HCT116 (cell line): ENCODE measurements around the gene ZNF516.

Experiments used
- CEBPB ChIP-seq: IDR thresholded peaks from 2 replicates; pipeline ENCODE4 v1.6.1; 2012; ENCODE audit warnings: low read depth
- CTCF ChIP-seq, 3 experiments: fragments of 200-600 bp in 1 of 3; sonication (generic) in 1 of 3; IDR thresholded peaks in 2 of 3; conservative IDR thresholded peaks in 1 of 3; 2 replicates each; pipeline ENCODE4 v1.5.1; 2012 to 2017; ENCODE audit warnings: low read depth in 2 of 3, low read length in 2 of 3, antibody characterized with exemption in 1 of 3, borderline replicate concordance in 1 of 3, control low read depth in 1 of 3, mild to moderate bottlenecking in 1 of 3, mixed read lengths in 1 of 3, mixed run types in 1 of 3, moderate library complexity in 1 of 3; ENCODE audit not compliant: insufficient read depth in 1 of 3
- EZH2 ChIP-seq: fragments of 200-600 bp; sonication (generic); IDR thresholded peaks from 2 replicates; pipeline ENCODE4 v1.6.1; 2017; ENCODE audit warnings: antibody characterized with exemption, mixed run types
- JUND ChIP-seq: IDR thresholded peaks from 2 replicates; pipeline ENCODE4 v1.6.1; 2012
- MAX ChIP-seq: IDR thresholded peaks from 2 replicates; pipeline ENCODE4 v1.6.1; 2012
- RAD21 ChIP-seq: IDR thresholded peaks from 2 replicates; pipeline ENCODE4 v1.6.1; 2012; ENCODE audit warnings: low read depth, mild to moderate bottlenecking
- SRF ChIP-seq: IDR thresholded peaks from 2 replicates; pipeline ENCODE4 v1.6.1; 2012; ENCODE audit warnings: low read depth
- YY1 ChIP-seq: IDR thresholded peaks from 2 replicates; pipeline ENCODE4 v1.6.1; 2011; ENCODE audit warnings: low read length, low read depth, moderate library complexity, mild to moderate bottlenecking; ENCODE audit not compliant: insufficient replicate concordance; ENCODE audit errors: extremely low read depth
- ZBTB33 ChIP-seq: IDR thresholded peaks from 2 replicates; pipeline ENCODE4 v1.6.1; 2011; ENCODE audit warnings: mild to moderate bottlenecking, low read length, moderate library complexity; ENCODE audit not compliant: insufficient replicate concordance; ENCODE audit errors: extremely low read depth

DNA sequence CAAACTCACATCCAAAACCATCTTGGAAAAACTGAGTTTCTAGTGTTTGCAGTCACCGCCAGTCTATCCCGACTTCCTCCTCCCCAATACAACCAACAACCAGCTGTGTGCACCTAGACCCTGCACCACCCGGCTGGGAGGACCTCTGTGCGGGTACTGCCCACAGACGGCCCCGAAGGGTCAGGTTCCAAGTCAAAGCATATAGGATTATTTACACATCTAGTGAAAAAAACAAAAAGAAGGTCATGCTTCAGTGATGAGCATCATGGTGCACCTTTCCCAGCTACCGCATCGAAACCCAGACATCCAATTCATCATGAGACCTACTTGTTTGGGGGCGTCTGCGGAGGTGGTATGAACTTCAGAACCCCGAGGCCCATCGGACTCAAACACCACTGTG is 124.8 kb downstream of the ZNF516 start:
- TF ChIP-seq CEBPB, result no peak
- no peak for TF ChIP-seq RAD21
- TF ChIP-seq EZH2, result no peak
- no peak for TF ChIP-seq YY1
- TF ChIP-seq CTCF (IDR thresholded peaks at IDR 0.05 in 2 of 3, conservative IDR thresholded peaks at IDR 0.05 in 1 of 3; ENCODE audit: borderline replicate concordance in 1 of 3, insufficient read depth in 1 of 3, low read depth in 2 of 3, low read length in 2 of 3), result no peak
- no peak for TF ChIP-seq MAX
- no peak for TF ChIP-seq ZBTB33
- TF ChIP-seq SRF, result no peak
- TF ChIP-seq JUND, result no peak
